Kidney (tissue), 14 donors: ENCODE data around the gene WSCD1. TPM values are rescaled to one million over a fixed set of nuclear protein-coding genes. Genes with fewer than 3 reads are reported as not detected.

Experiments
- DNase-seq, 5 donors: peaks; one replicate each; pipeline ENCODE4 v3.0.0-alpha.2; 2013 to 2020
- FAIRE-seq: peaks from 2 replicates; lab custom pipeline; 2012; peaks lifted over from hg19 to GRCh38; lab: Jason Lieb, UNC
- H3K27ac ChIP-seq, 2 donors: one replicate each; pipeline ENCODE4 v1.7.0; 2013; ENCODE audit warnings: low read depth in 2 of 2, low read length in 2 of 2, inconsistent platforms in 1 of 2
- H3K27me3 ChIP-seq: one replicate; pipeline ENCODE4 v1.7.1; 2013; ENCODE audit warnings: low read length, inconsistent platforms; ENCODE audit not compliant: control insufficient read depth, insufficient read depth
- H3K36me3 ChIP-seq, 3 donors: one replicate each; pipeline versions ENCODE4 v1.7.0 to v1.7.1; 2013; ENCODE audit warnings: low read length in 3 of 3, control low read depth in 1 of 3, inconsistent platforms in 1 of 3; ENCODE audit not compliant: insufficient read depth in 3 of 3, control insufficient read depth in 2 of 3
- H3K4me1 ChIP-seq, 3 donors: one replicate each; pipeline versions ENCODE4 v1.7.0 to v1.7.1; 2013; ENCODE audit warnings: low read length in 3 of 3, inconsistent platforms in 1 of 3, low read depth in 1 of 3; ENCODE audit not compliant: control insufficient read depth in 2 of 3, insufficient read depth in 2 of 3
- H3K4me3 ChIP-seq, 3 donors: one replicate each; pipeline versions ENCODE4 v1.7.0 to v1.8.1; 2013; ENCODE audit warnings: low read length in 3 of 3, control low read depth in 1 of 3, inconsistent platforms in 1 of 3
- H3K9ac ChIP-seq, 3 donors: one replicate each; pipeline versions ENCODE4 v1.7.0 to v1.7.1; 2013; ENCODE audit warnings: low read length in 3 of 3, control low read depth in 1 of 3, inconsistent platforms in 1 of 3
- H3K9me3 ChIP-seq, 3 donors: one replicate each; pipeline versions ENCODE4 v1.7.0 to v1.7.1; 2013; ENCODE audit warnings: low read length in 3 of 3, control low read depth in 1 of 3, inconsistent platforms in 1 of 3; ENCODE audit not compliant: control insufficient read depth in 2 of 3, insufficient read depth in 1 of 3
- CTCF ChIP-seq: IDR thresholded peaks from 3 replicates; pipeline ENCODE4 v1.5.1; 2012; ENCODE audit warnings: mild to moderate bottlenecking, moderate library complexity, borderline replicate concordance; ENCODE audit not compliant: insufficient read depth; ENCODE audit errors: extremely low read depth
- intact Hi-C: fragments of 100-400 bp; cut with DNase I; formaldehyde crosslinking; loops from one replicate; pipeline ENCODE4 v1.11.1; 2022
- polyA plus RNA-seq: library from polyadenylated mRNA; stranded (reverse); fragments of 350-450 nt; fragmentation: Illumina TruSeq; extraction: RNeasy Lipid Tissue Mini Kit (QIAGEN cat#74804); gene quantifications from one replicate; pipeline ENCODE4 v1.2.3, GENCODE V29; 2014; ENCODE audit warnings: low read depth, low replicate concordance; ENCODE audit not compliant: insufficient read depth
- total RNA-seq: library from RNA; stranded (reverse); fragmentation: NEBNext Ultra II Directional; extraction: Animal tissue kit (Norgen Biotek cat#: 25700); gene quantifications from one replicate; pipeline ENCODE4 v1.2.1, GENCODE V29; 2021
- donor health status: control.
- donor health status: control.
- donor health status: control.
- donor health status: control.
- donor health status: control.
- donor health status: DM: yes; HTN: yes; CAD: no.
- donor health status: Normal renal cell carcinoma (clear cell type).

Gene WSCD1
- total and polyA plus RNA-seq, 2 donors from 2014 or later: 5.4 to 14.5 TPM

GRCh38 chr17:6059406-6059805 is 10.8 kb upstream of the WSCD1 start:
- Histone ChIP-seq H3K27ac (no peak overlapping the region), H3K27me3 (no peaks in the 10 kb centered on the region), H3K9ac (no peak overlapping the region), H3K4me3 (no peak overlapping the region), H3K9me3 (no peaks in the 10 kb centered on the region), H3K36me3 (no peaks in the 10 kb centered on the region), H3K4me1 (peaks cover 0 to 3% (median 1%) of the 10 kb centered on the region in 3 donors)
- FAIRE-seq (no peak), DNase-seq (peak in 1 of 5 donors; percentile 48)
- intact Hi-C loops: no loop called here
- no peak for TF ChIP-seq CTCF

DNA sequence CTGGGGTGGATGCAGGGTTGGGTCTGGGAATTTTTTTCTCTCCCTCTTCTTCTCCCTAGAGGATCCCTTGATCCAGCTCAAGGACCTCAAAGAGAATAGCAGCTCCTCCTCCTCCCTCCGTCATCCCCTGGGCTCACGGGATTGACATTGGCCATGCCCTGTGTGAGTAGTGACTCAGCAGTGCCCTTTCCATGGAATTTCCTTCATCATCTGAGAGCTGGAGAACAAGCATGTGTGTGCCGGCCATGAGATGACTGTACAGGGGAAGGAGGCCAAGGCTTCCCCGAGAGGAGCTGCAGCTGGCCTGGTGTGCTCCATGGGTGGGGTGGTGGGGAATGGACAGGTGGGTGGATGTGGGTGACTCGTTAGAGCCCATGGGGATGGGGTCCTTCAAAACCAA is 8.9 kb upstream of the WSCD1 start:
- DNase-seq: peak in 1 of 5 donors; percentile 61
- H3K36me3 ChIP-seq: no peaks in the 10 kb centered on the region
- H3K9me3 ChIP-seq: no peaks in the 10 kb centered on the region
- FAIRE-seq: no peak
- no peak overlapping the region for H3K27ac ChIP-seq
- no peak overlapping the region for H3K9ac ChIP-seq
- H3K4me3 ChIP-seq: no peak overlapping the region
- intact Hi-C loops: no loop called here
- no peaks in the 10 kb centered on the region for H3K27me3 ChIP-seq
- TF ChIP-seq CTCF: no peak
- H3K4me1 ChIP-seq: no peaks in the 10 kb centered on the region

GRCh38 chr17:6064868-6065267 is 5.3 kb upstream of the WSCD1 start:
- intact Hi-C loops: no loop called here
- Histone ChIP-seq H3K4me1 (peaks cover 0 to 7% (median 0%) of the 10 kb centered on the region in 3 donors), H3K4me3 (no peak overlapping the region), H3K27ac (no peak overlapping the region), H3K27me3 (peaks cover 3% of the 10 kb centered on the region), H3K9ac (no peak overlapping the region), H3K9me3 (no peaks in the 10 kb centered on the region), H3K36me3 (no peaks in the 10 kb centered on the region)
- peak in 1 of 5 donors; percentile 27 for DNase-seq
- TF ChIP-seq CTCF: no peak
- no peak for FAIRE-seq

DNA sequence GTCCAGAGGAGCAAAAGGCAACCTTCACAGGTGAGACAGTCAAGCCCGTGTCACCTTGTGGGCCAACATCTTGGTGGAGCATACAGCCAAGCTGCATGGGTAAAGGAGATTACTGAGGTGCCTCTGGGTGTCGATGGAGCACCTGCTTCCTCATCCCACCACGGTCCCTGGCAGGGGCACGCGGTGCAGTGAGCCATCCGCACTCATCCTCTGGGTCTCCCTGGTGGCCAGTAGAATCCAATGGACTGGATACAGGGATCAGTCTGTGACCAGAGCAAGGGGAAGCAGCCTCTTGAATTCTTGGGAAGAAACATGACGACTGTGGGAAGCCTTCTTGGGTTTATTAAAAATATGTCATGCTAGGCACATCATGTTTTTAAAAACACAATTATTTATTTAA is 4.8 kb upstream of the WSCD1 start:
- no peak overlapping the region for H3K9ac ChIP-seq
- no peaks in the 10 kb centered on the region for H3K9me3 ChIP-seq
- no peak overlapping the region for H3K4me3 ChIP-seq
- TF ChIP-seq CTCF: no peak
- no peak overlapping the region for H3K27ac ChIP-seq
- DNase-seq (peak in 1 of 5 donors; percentile 36), FAIRE-seq (no peak)
- H3K4me1 ChIP-seq: peaks cover 0 to 7% (median 0%) of the 10 kb centered on the region in 3 donors
- H3K36me3 ChIP-seq: no peaks in the 10 kb centered on the region
- H3K27me3 ChIP-seq: peaks cover 3% of the 10 kb centered on the region
- intact Hi-C loops: no loop called here
